ENCODE data around the gene MRNIP.

GRCh38 chr5:179893958-179894895 is 35.6 kb upstream of the MRNIP start:
- TF ChIP-seq CTCF (IDR thresholded peaks at IDR 0.05 in 2 of 3, conservative IDR thresholded peaks at IDR 0.05 in 1 of 3; ENCODE audit: borderline replicate concordance in 1 of 3, insufficient read depth in 1 of 3, low read depth in 2 of 3, low read length in 2 of 3) (no peak), POLR2A (IDR thresholded peaks at IDR 0.05; ENCODE audit: borderline replicate concordance, extremely low read depth, insufficient read depth, insufficient read length) (no peak), CEBPB (IDR thresholded peaks at IDR 0.05; ENCODE audit: low read depth) (no peak), MAX (IDR thresholded peaks at IDR 0.05) (no peak), ATF3 (IDR thresholded peaks at IDR 0.05) (no peak)
